ENCODE data around the gene GPR89A. TPM values are rescaled to one million over a fixed set of nuclear protein-coding genes. Genes with fewer than 3 reads are reported as not detected.
"Not testable (repeated sequence)": the region's sequence is repeated elsewhere in the genome, so short reads cannot be mapped to it uniquely, and the experiment has no call there.

The GPR89A gene
- total RNA-seq (13.3 and 13.6 TPM in 2 replicates), polyA plus RNA-seq (24.3 and 29.1 TPM in 2 replicates)

- not testable (repeated sequence) for H3K4me1 ChIP-seq (ENCODE audit: low read depth); H3K36me3 ChIP-seq; H3K9me3 ChIP-seq (ENCODE audit: low read depth); H3K27me3 ChIP-seq
- Histone ChIP-seq H3K4me3 (peak within 1 kb of the TSS; percentile 66), H3K27ac (peak within 1 kb of the TSS; percentile 83)
- peak; percentile 94 to 95 for DNase-seq (ENCODE audit: low read depth in 1 of 2, low spot score in 1 of 2)
Measured at GRCh38 chr1:145607833-145608733, at the start of gene GPR89A. Gene GPR89A, plus strand, starts transcription at chr1:145607988. Its CDS starts 146 bp downstream, at chr1:145608134.

GRCh38 chr1:145586820-145587219, 21.0 kb upstream of the GPR89A start:
- H3K27me3 ChIP-seq; H3K4me1 ChIP-seq (ENCODE audit: low read depth); H3K36me3 ChIP-seq; H3K9me3 ChIP-seq (ENCODE audit: low read depth); H3K4me3 ChIP-seq; H3K27ac ChIP-seq; DNase-seq (ENCODE audit: low read depth in 1 of 2, low spot score in 1 of 2): not testable (repeated sequence)

- H3K27me3 ChIP-seq; H3K4me3 ChIP-seq; H3K36me3 ChIP-seq; H3K27ac ChIP-seq; H3K9me3 ChIP-seq (ENCODE audit: low read depth); H3K4me1 ChIP-seq (ENCODE audit: low read depth): not testable (repeated sequence)
- DNase-seq (ENCODE audit: low read depth in 1 of 2, low spot score in 1 of 2) = peak in 1 of 2 donors; percentile 4
Measured at GRCh38 chr1:145590806-145591205, 17.0 kb upstream of the GPR89A start.

- not testable (repeated sequence) for H3K4me3 ChIP-seq; H3K27me3 ChIP-seq; H3K27ac ChIP-seq; H3K9me3 ChIP-seq (ENCODE audit: low read depth); DNase-seq (ENCODE audit: low read depth in 1 of 2, low spot score in 1 of 2); H3K36me3 ChIP-seq; H3K4me1 ChIP-seq (ENCODE audit: low read depth)
Measured at GRCh38 chr1:145592347-145592746, 15.4 kb upstream of the GPR89A start.

- not testable (repeated sequence) for DNase-seq (ENCODE audit: low read depth in 1 of 2, low spot score in 1 of 2)
Measured at GRCh38 chr1:145595421-145595820, 12.4 kb upstream of the GPR89A start.

GRCh38 chr1:145596236-145596635, 11.6 kb upstream of the GPR89A start:
- DNase-seq (ENCODE audit: low read depth in 1 of 2, low spot score in 1 of 2); H3K9me3 ChIP-seq (ENCODE audit: low read depth); H3K4me1 ChIP-seq (ENCODE audit: low read depth); H3K36me3 ChIP-seq; H3K27me3 ChIP-seq; H3K27ac ChIP-seq; H3K4me3 ChIP-seq: not testable (repeated sequence)

More at GRCh38 chr1:145595421-145595820, 12.4 kb upstream of the GPR89A start:
- not testable (repeated sequence) for H3K9me3 ChIP-seq (ENCODE audit: low read depth); H3K36me3 ChIP-seq; H3K27ac ChIP-seq; H3K27me3 ChIP-seq; H3K4me3 ChIP-seq; H3K4me1 ChIP-seq (ENCODE audit: low read depth)

- H3K27me3 ChIP-seq; DNase-seq (ENCODE audit: low read depth in 1 of 2, low spot score in 1 of 2); H3K9me3 ChIP-seq (ENCODE audit: low read depth); H3K36me3 ChIP-seq; H3K4me3 ChIP-seq; H3K4me1 ChIP-seq (ENCODE audit: low read depth); H3K27ac ChIP-seq: not testable (repeated sequence)
Measured at GRCh38 chr1:145599426-145599825, 8.4 kb upstream of the GPR89A start.

- no peaks in the 10 kb centered on the region for H3K36me3 ChIP-seq
- H3K4me3 ChIP-seq = no peak overlapping the region
- H3K9me3 ChIP-seq (ENCODE audit: low read depth) = no peaks in the 10 kb centered on the region
- peak in 1 of 2 donors; percentile 1 for DNase-seq (ENCODE audit: low read depth in 1 of 2, low spot score in 1 of 2)
- H3K4me1 ChIP-seq (ENCODE audit: low read depth) = peaks cover 8% of the 10 kb centered on the region
- H3K27ac ChIP-seq = peak overlapping the region; percentile 67
- TF ChIP-seq CTCF (IDR thresholded peaks at IDR 0.05; ENCODE audit: low read depth, low read length) = no peak
- H3K27me3 ChIP-seq = no peaks in the 10 kb centered on the region
Measured at GRCh38 chr1:145601593-145601992, 6.2 kb upstream of the GPR89A start.

GRCh38 chr1:145606840-145607239, 948 bp upstream of the GPR89A start:
- not testable (repeated sequence) for H3K36me3 ChIP-seq; H3K4me3 ChIP-seq; H3K4me1 ChIP-seq (ENCODE audit: low read depth); DNase-seq (ENCODE audit: low read depth in 1 of 2, low spot score in 1 of 2); H3K27me3 ChIP-seq; H3K9me3 ChIP-seq (ENCODE audit: low read depth); H3K27ac ChIP-seq

- not testable (repeated sequence) for H3K4me3 ChIP-seq; DNase-seq (ENCODE audit: low read depth in 1 of 2, low spot score in 1 of 2); H3K27ac ChIP-seq; H3K36me3 ChIP-seq; H3K4me1 ChIP-seq (ENCODE audit: low read depth); H3K9me3 ChIP-seq (ENCODE audit: low read depth); H3K27me3 ChIP-seq
Measured at GRCh38 chr1:145607289-145607688, 499 bp upstream of the GPR89A start.

- H3K27me3 ChIP-seq; H3K4me3 ChIP-seq; H3K4me1 ChIP-seq (ENCODE audit: low read depth); DNase-seq (ENCODE audit: low read depth in 1 of 2, low spot score in 1 of 2); H3K27ac ChIP-seq; H3K9me3 ChIP-seq (ENCODE audit: low read depth); H3K36me3 ChIP-seq: not testable (repeated sequence)
Measured at GRCh38 chr1:145610744-145611143, 3.0 kb downstream of the GPR89A start.

GRCh38 chr1:145620073-145620472, 12.3 kb downstream of the GPR89A start:
- H3K27ac ChIP-seq; DNase-seq (ENCODE audit: low read depth in 1 of 2, low spot score in 1 of 2): not testable (repeated sequence)

GRCh38 chr1:145622177-145622576, 14.4 kb downstream of the GPR89A start:
- not testable (repeated sequence) for H3K4me1 ChIP-seq (ENCODE audit: low read depth); H3K27ac ChIP-seq; H3K27me3 ChIP-seq; H3K4me3 ChIP-seq; H3K36me3 ChIP-seq; H3K9me3 ChIP-seq (ENCODE audit: low read depth); DNase-seq (ENCODE audit: low read depth in 1 of 2, low spot score in 1 of 2)

More at GRCh38 chr1:145620073-145620472, 12.3 kb downstream of the GPR89A start:
- H3K36me3 ChIP-seq; H3K4me1 ChIP-seq (ENCODE audit: low read depth); H3K4me3 ChIP-seq; H3K9me3 ChIP-seq (ENCODE audit: low read depth); H3K27me3 ChIP-seq: not testable (repeated sequence)
